Loucy (cell line): Measurements from ENCODE around the gene GARRE1.

Experiments used
- CTCF ChIP-seq: fragments of 200-600 bp; sonication (generic); conservative IDR thresholded peaks from 2 replicates; pipeline ENCODE4 v1.5.1; 2014; ENCODE audit warnings: mild to moderate bottlenecking, antibody characterized with exemption, low read length
- EZH2phosphoT487 ChIP-seq: fragments of 200-600 bp; IDR thresholded peaks from 2 replicates; pipeline ENCODE4 v1.6.1; 2018; ENCODE audit warnings: antibody characterized with exemption, mild to moderate bottlenecking, moderate library complexity, borderline replicate concordance

- TF ChIP-seq CTCF (no peak), EZH2phosphoT487 (peak; percentile 84)
These were observed 36.2 kb upstream of the GARRE1 start for GRCh38 chr19:34217952-34218817.
